Measurements from ENCODE around the gene ZFYVE16. TPM values are rescaled to one million over a fixed set of nuclear protein-coding genes. Genes with fewer than 3 reads are reported as not detected.

Gene ZFYVE16
- total RNA-seq, 4 donors from 2014 or later: 31.8 to 64.7 (median 45.2) TPM

- H3K36me3 ChIP-seq: no peaks in the 10 kb centered on the region
- no peak for DNase-seq
- WGBS, 2 donors: 87 to 90% methylated on average over 4 of the region's 4 CpGs
- intact Hi-C loops (cut with DNase I): no loop called here
- no peaks in the 10 kb centered on the region for H3K9me3 ChIP-seq
- no peak overlapping the region for H3K27ac ChIP-seq
- H3K27me3 ChIP-seq: no peaks in the 10 kb centered on the region
- TF ChIP-seq, protein P1, sequence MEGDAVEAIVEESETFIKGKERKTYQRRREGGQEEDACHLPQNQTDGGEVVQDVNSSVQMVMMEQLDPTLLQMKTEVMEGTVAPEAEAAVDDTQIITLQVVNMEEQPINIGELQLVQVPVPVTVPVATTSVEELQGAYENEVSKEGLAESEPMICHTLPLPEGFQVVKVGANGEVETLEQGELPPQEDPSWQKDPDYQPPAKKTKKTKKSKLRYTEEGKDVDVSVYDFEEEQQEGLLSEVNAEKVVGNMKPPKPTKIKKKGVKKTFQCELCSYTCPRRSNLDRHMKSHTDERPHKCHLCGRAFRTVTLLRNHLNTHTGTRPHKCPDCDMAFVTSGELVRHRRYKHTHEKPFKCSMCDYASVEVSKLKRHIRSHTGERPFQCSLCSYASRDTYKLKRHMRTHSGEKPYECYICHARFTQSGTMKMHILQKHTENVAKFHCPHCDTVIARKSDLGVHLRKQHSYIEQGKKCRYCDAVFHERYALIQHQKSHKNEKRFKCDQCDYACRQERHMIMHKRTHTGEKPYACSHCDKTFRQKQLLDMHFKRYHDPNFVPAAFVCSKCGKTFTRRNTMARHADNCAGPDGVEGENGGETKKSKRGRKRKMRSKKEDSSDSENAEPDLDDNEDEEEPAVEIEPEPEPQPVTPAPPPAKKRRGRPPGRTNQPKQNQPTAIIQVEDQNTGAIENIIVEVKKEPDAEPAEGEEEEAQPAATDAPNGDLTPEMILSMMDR (IDR thresholded peaks at IDR 0.05): no peak
- TF ChIP-seq POLR2A (IDR thresholded peaks at IDR 0.05): no peak
- no peak overlapping the region for H3K4me3 ChIP-seq (replicated peaks in 1 of 3)
- H3K4me1 ChIP-seq: no peaks in the 10 kb centered on the region
Measured at GRCh38 chr5:80509362-80509761, 101.5 kb downstream of the ZFYVE16 start.

DNA sequence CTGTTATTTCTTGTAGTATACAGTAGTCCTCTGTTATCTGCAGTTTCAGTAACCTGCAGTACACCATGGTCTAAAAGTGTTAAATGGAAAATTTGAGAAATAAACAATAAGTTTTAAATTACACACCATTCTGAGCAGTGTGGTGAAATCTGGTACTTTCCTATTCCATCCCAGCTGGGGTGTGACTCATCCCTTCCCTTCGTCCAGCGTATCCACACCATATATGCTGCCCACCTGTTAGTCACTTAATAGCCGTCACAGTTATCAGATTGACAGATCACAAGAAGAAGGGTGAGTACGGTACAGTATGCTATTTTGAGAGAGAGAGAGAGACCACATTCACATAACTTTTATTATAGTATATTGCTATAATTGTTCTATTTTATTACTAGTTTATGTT lies 109.0 kb downstream of the ZFYVE16 start:
- TF ChIP-seq, protein P1 (IDR thresholded peaks at IDR 0.05): no peak
- no peak for TF ChIP-seq POLR2A (IDR thresholded peaks at IDR 0.05)
- no peaks in the 10 kb centered on the region for H3K36me3 ChIP-seq
- no peaks in the 10 kb centered on the region for H3K27me3 ChIP-seq
- no peaks in the 10 kb centered on the region for H3K4me1 ChIP-seq
- 80 to 91% methylated on average over 4 of the region's 4 CpGs for WGBS, 2 donors
- intact Hi-C loops (cut with DNase I): no loop called here
- no peak overlapping the region for H3K27ac ChIP-seq
- DNase-seq: no peak
- H3K4me3 ChIP-seq (replicated peaks in 1 of 3): no peak overlapping the region
- H3K9me3 ChIP-seq: no peaks in the 10 kb centered on the region

Small RNAs within 50 kb of the gene (small RNA-seq; reads per million reads assigned to genes)
- 0.38 reads per million for gene RNU6-211P

Other genes with a start within 250 kb of the ZFYVE16 start
- 10 to 100 TPM; 22.6 to 26.9 (median 24.8) TPM for gene SERINC5, start 152.0 kb upstream of the ZFYVE16 start, total RNA-seq
- gene SPZ1, start 88.1 kb upstream of the ZFYVE16 start, total RNA-seq: not detected
- gene FAM151B, start 80.0 kb downstream of the ZFYVE16 start, total RNA-seq: 1 to 10 TPM; 2.6 to 8.1 (median 4.5) TPM
- not detected for gene ANKRD34B, start 162.2 kb downstream of the ZFYVE16 start, total RNA-seq
- gene MSH3, start 246.6 kb downstream of the ZFYVE16 start, total RNA-seq: 10 to 100 TPM; 25.9 to 45.0 (median 26.1) TPM
- 10 to 100 TPM in 3 of 4 donors, 1 to 10 TPM in 1; 5.6 to 12.8 (median 11.5) TPM for gene DHFR, start 246.9 kb downstream of the ZFYVE16 start, total RNA-seq

Measured in thyroid gland (tissue), 4 donors.